ENCODE measurements around the gene SLC25A6. TPM values are rescaled to one million over a fixed set of nuclear protein-coding genes. Genes with fewer than 3 reads are reported as not detected.
A peak's percentile ranks its signal among the peaks of the same experiment; 100 is the strongest.

The SLC25A6 gene
- total and polyA plus RNA-seq, 2 donors (not counting 3 experiments of a cell fraction or from before 2014, with no cell fraction given) = 410 to 1,153 TPM

- H3K9me3 ChIP-seq (replicated peaks; ENCODE audit: control insufficient read depth, insufficient read depth, low read length) = no peaks in the 10 kb centered on the region
- H3K9ac ChIP-seq (replicated peaks; ENCODE audit: extremely low read depth, insufficient read depth, low read length) = peak within 1 kb of the TSS; percentile 57
- no peaks in the 10 kb centered on the region for H3K36me3 ChIP-seq (ENCODE audit: control insufficient read depth in 2 of 2, extremely low read depth in 1 of 2, insufficient read depth in 2 of 2, low read length in 2 of 2)
- BruUV-seq (replicated peaks) = no TSS peak
- H3K27me3 ChIP-seq (ENCODE audit: control insufficient read depth in 2 of 2, insufficient read depth in 2 of 2, low read length in 2 of 2) = no peaks in the 10 kb centered on the region
- H3K4me2 ChIP-seq (ENCODE audit: insufficient read depth, low read length) = peak within 1 kb of the TSS; percentile 82
- DNase-seq (ENCODE audit: low read depth, low spot score) (peak; percentile 63), FAIRE-seq (no peak)
- peaks cover 14% of the 10 kb centered on the region for H3K4me1 ChIP-seq (ENCODE audit: control insufficient read depth, extremely low read depth, insufficient read depth, low read length)
- intact Hi-C loops (cut with micrococcal nuclease) = no loop called here
- TF ChIP-seq POLR2A (IDR thresholded peaks at IDR 0.05; ENCODE audit: low read depth, low read length) = no peak
- no peak for TF ChIP-seq JUN (IDR thresholded peaks at IDR 0.05; ENCODE audit: borderline replicate concordance, insufficient read depth, insufficient read length, low read depth)
- no peak for TF ChIP-seq POLR2AphosphoS5 (IDR thresholded peaks at IDR 0.05; ENCODE audit: insufficient read depth, low read depth, low read length)
- no peak for TF ChIP-seq MAX (IDR thresholded peaks at IDR 0.05; ENCODE audit: insufficient read depth, insufficient read length)
- no peak for TF ChIP-seq EZH2 (IDR thresholded peaks at IDR 0.05; ENCODE audit: borderline replicate concordance, low read depth, low read length, severe bottlenecking)
- TF ChIP-seq FOS (IDR thresholded peaks at IDR 0.05; ENCODE audit: borderline replicate concordance, insufficient read depth, low read length) = no peak
- TF ChIP-seq GATA2 (IDR thresholded peaks at IDR 0.05; ENCODE audit: insufficient read depth, insufficient read length, low read depth, low read length) = no peak
- dilution Hi-C loops (cut with MboI; ENCODE audit: extremely low pct_ligation_motif_present, low sequenced_read_pairs) = no loop called here
- peak within 1 kb of the TSS; percentile 75 for H2AFZ ChIP-seq (ENCODE audit: low read depth, low read length)
- peak within 1 kb of the TSS; percentile 38 to 87 (median 65) for H3K4me3 ChIP-seq (replicated peaks in 1 of 3; ENCODE audit: insufficient read depth in 1 of 3, low read depth in 1 of 3, low read length in 3 of 3)
- ChIA-PET POLR2A (no interaction called here), CTCF (no interaction called here)
- no peaks in the 10 kb centered on the region for H3K9me1 ChIP-seq (replicated peaks; ENCODE audit: control insufficient read depth, extremely low read depth, insufficient read depth, low read length)
- no peaks in the 10 kb centered on the region for H4K20me1 ChIP-seq (replicated peaks; ENCODE audit: control insufficient read depth, extremely low read depth, insufficient read depth, low read length)
- H3K27ac ChIP-seq (ENCODE audit: insufficient read depth, low read depth, low read length) = no peak within 1 kb of the TSS
- no peaks in the 10 kb centered on the region for H3K79me2 ChIP-seq (ENCODE audit: control insufficient read depth, insufficient read depth, low read length)
Measured at GRCh38 chrX:1336331-1336943, 55.5 kb downstream of the SLC25A6 start, which contains the start of gene IL3RA. TSS of gene IL3RA (plus strand) at chrX:1336785. CDS start at chrX:1341766, 4,981 bp downstream.

Other genes with a start within 250 kb of the SLC25A6 start
- not detected in 2 replicates for gene CRLF2, start 179.5 kb downstream of the SLC25A6 start, total RNA-seq
- not detected in 2 replicates for gene CRLF2, start 179.5 kb downstream of the SLC25A6 start, polyA plus RNA-seq
- not detected in 2 replicates for gene CSF2RA, start 123.3 kb downstream of the SLC25A6 start, total RNA-seq
- not detected in 2 replicates for gene CSF2RA, start 123.3 kb downstream of the SLC25A6 start, polyA plus RNA-seq
- gene IL3RA, start 55.3 kb downstream of the SLC25A6 start, total RNA-seq = 21.2 and 28.9 TPM in 2 replicates
- gene IL3RA, start 55.3 kb downstream of the SLC25A6 start, polyA plus RNA-seq = 34.5 and 35.1 TPM in 2 replicates
- 27.1 and 28.8 TPM in 2 replicates for gene ASMTL, start 60.8 kb upstream of the SLC25A6 start, total RNA-seq
- gene ASMTL, start 60.8 kb upstream of the SLC25A6 start, polyA plus RNA-seq = 29.9 and 33.1 TPM in 2 replicates
- gene P2RY8, start 145.1 kb upstream of the SLC25A6 start, total RNA-seq = not detected in 2 replicates
- not detected in 2 replicates for gene P2RY8, start 145.1 kb upstream of the SLC25A6 start, polyA plus RNA-seq
- 39.7 and 45.5 TPM in 2 replicates for gene AKAP17A, start 199.5 kb upstream of the SLC25A6 start, total RNA-seq
- 25.9 TPM in 2 replicates for gene AKAP17A, start 199.5 kb upstream of the SLC25A6 start, polyA plus RNA-seq
- not detected in 2 replicates for gene ASMT, start 222.9 kb upstream of the SLC25A6 start, total RNA-seq
- 0.10 TPM in 1 of 2 replicates, not detected in the other for gene ASMT, start 222.9 kb upstream of the SLC25A6 start, polyA plus RNA-seq

Data from endothelial cell of umbilical vein (primary cell).